ENCODE data around the gene MAP2K5. TPM values are rescaled to one million over a fixed set of nuclear protein-coding genes. Genes with fewer than 3 reads are reported as not detected.

MAP2K5 gene
- total RNA-seq, 1 experiment from 2014 or later: 13.6 TPM

DNA sequence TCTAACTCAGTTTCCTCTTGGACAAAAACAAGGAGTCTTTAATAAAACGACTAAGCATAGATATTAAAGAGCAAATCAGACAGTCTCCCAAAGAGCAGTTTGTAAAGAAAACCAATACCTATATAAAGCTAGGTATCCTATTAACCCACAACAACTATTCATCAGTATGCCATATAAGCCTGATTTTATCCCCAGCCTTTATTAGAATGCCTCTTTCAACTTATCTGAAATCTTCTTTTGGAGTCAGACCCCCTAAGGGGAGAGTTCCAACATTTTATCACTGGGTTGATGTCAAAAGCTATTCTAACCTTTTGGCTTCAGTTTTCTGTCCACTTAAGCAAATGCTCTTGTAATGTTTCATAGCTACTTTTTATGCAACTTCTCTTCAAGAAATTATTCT is 17.8 kb downstream of the MAP2K5 start:
- Mint-ChIP-seq H3K27me3 (ENCODE audit: low read depth) (no peaks in the 10 kb centered on the region), H3K9me3 (peaks cover 3% of the 10 kb centered on the region; the same call in 1 of the 2 replicates), H3K36me3 (peaks cover 7% of the 10 kb centered on the region), H3K27ac (no peak overlapping the region; the same call in 1 of the 2 replicates), H3K4me3 (no peak overlapping the region), H3K4me1 (peaks cover 30% of the 10 kb centered on the region)
- POLR2A ChIA-PET: no interaction called here
- DNase-seq (ENCODE audit: low spot score) (no peak), ATAC-seq (no peak)
- TF ChIP-seq ZBTB21 (CRISPR knock-in tag; IDR thresholded peaks at IDR 0.05; ENCODE audit: borderline replicate concordance): no peak
- no peak for TF ChIP-seq NR3C1 (CRISPR knock-in tag; conservative IDR thresholded peaks at IDR 0.05; ENCODE audit: low read depth)
- CTCF ChIA-PET: interaction anchor here (0.6 to 1.3 kb wide), 2 partner anchors 11 to 273 kb away, joined by 3 read pairs; no protein-coding TSS in a partner anchor

DNA sequence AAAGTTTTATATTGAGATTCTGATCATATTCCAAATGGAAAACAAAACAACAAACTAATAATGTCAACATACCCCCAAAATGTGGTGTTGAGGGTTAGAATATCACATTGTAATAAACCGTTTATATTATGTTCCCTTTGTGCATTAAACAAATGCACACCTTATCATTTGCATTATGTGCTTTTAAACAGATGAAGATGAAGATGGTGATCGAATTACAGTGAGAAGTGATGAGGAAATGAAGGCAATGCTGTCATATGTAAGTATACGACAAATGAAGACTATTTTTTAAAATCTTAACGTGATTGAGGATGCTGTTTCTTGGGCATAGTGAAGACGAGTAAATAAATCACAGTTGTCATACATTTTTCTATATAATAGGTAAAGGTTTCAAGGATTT is 20.6 kb downstream of the MAP2K5 start:
- peaks cover 34% of the 10 kb centered on the region for H3K4me1 Mint-ChIP-seq
- no peak for ATAC-seq
- no peaks in the 10 kb centered on the region for H3K27me3 Mint-ChIP-seq (ENCODE audit: low read depth)
- no peak overlapping the region for H3K27ac Mint-ChIP-seq
- CTCF ChIA-PET: no interaction called here
- H3K36me3 Mint-ChIP-seq: peaks cover 6% of the 10 kb centered on the region
- peaks cover 3% of the 10 kb centered on the region; the same call in 1 of the 2 replicates for H3K9me3 Mint-ChIP-seq
- POLR2A ChIA-PET: no interaction called here
- TF ChIP-seq, protein P1, sequence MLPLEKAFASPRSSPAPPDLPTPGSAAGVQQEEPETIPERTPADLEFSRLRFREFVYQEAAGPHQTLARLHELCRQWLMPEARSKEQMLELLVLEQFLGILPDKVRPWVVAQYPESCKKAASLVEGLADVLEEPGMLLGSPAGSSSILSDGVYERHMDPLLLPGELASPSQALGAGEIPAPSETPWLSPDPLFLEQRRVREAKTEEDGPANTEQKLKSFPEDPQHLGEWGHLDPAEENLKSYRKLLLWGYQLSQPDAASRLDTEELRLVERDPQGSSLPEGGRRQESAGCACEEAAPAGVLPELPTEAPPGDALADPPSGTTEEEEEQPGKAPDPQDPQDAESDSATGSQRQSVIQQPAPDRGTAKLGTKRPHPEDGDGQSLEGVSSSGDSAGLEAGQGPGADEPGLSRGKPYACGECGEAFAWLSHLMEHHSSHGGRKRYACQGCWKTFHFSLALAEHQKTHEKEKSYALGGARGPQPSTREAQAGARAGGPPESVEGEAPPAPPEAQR (CRISPR knock-in tag; IDR thresholded peaks at IDR 0.05): no peak
- TF ChIP-seq HMGA2 (CRISPR knock-in tag; IDR thresholded peaks at IDR 0.05) (no peak), ZNF396 (CRISPR knock-in tag; IDR thresholded peaks at IDR 0.05; ENCODE audit: borderline replicate concordance) (no peak), JAZF1 (CRISPR knock-in tag; IDR thresholded peaks at IDR 0.05) (no peak), NR2C2 (CRISPR knock-in tag; IDR thresholded peaks at IDR 0.05) (no peak), JUN (CRISPR knock-in tag; IDR thresholded peaks at IDR 0.05) (no peak)
- TF ChIP-seq, protein P2, sequence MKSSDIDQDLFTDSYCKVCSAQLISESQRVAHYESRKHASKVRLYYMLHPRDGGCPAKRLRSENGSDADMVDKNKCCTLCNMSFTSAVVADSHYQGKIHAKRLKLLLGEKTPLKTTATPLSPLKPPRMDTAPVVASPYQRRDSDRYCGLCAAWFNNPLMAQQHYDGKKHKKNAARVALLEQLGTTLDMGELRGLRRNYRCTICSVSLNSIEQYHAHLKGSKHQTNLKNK (CRISPR knock-in tag; IDR thresholded peaks at IDR 0.05): no peak
- TF ChIP-seq, protein P3, sequence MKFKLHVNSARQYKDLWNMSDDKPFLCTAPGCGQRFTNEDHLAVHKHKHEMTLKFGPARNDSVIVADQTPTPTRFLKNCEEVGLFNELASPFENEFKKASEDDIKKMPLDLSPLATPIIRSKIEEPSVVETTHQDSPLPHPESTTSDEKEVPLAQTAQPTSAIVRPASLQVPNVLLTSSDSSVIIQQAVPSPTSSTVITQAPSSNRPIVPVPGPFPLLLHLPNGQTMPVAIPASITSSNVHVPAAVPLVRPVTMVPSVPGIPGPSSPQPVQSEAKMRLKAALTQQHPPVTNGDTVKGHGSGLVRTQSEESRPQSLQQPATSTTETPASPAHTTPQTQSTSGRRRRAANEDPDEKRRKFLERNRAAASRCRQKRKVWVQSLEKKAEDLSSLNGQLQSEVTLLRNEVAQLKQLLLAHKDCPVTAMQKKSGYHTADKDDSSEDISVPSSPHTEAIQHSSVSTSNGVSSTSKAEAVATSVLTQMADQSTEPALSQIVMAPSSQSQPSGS (CRISPR knock-in tag; IDR thresholded peaks at IDR 0.05; ENCODE audit: borderline replicate concordance, low read depth): no peak
- no peak for DNase-seq (ENCODE audit: low spot score)
- no peak overlapping the region for H3K4me3 Mint-ChIP-seq

DNA sequence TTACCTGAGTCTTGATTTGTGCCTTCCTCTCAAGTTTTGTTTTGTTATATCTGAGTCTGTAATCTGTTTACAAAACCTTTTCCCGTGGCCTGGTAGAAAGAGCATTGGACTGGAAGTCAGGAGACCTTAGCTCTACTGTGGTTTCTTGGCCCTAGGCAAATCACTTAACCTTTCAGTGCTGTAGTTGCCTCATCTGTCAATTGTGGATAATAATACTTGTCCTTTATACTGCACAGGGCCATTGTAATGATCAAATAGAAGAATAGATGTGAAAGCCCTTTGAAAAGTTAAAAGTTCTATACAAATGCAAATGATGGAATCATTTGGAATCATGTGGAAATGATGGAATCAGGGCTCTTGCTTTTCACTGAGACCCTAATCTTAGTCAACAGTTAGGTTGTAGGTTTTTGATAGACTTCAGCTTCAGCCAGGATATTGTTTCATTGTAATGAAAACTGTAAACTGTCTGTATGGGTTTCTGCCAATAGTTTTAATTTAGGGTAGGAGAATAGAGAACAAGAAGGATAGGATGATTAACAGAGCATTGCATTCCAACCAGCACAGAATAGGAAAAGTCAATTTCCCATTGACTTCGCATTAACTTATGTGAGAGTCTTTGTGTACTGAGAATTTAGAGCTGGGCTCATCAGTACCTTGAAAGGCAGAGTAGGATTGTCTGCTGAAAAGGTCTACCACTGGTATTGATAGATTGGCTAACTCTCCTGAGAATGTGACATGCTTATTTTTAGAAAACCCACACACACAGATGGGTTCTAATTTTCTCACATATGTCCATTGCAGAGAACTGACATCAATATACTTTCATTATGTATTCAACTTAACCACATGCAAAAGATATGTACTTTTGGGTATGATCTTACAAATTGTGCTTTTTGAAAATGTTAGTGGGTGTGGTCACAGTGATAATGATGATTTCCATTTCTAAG is 21.8 kb downstream of the MAP2K5 start:
- no peak overlapping the region for H3K4me3 Mint-ChIP-seq
- CTCF ChIA-PET: no interaction called here
- POLR2A ChIA-PET: no interaction called here
- ATAC-seq: 0 out of 2 replicates have a peak, but pooled peaks have one; percentile 26
- DNase-seq (ENCODE audit: low spot score): no peak
- peaks cover 3% of the 10 kb centered on the region; the same call in 1 of the 2 replicates for H3K36me3 Mint-ChIP-seq
- TF ChIP-seq, protein P4, sequence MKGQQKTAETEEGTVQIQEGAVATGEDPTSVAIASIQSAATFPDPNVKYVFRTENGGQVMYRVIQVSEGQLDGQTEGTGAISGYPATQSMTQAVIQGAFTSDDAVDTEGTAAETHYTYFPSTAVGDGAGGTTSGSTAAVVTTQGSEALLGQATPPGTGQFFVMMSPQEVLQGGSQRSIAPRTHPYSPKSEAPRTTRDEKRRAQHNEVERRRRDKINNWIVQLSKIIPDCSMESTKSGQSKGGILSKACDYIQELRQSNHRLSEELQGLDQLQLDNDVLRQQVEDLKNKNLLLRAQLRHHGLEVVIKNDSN (CRISPR knock-in tag; IDR thresholded peaks at IDR 0.05): no peak
- TF ChIP-seq, protein P5, sequence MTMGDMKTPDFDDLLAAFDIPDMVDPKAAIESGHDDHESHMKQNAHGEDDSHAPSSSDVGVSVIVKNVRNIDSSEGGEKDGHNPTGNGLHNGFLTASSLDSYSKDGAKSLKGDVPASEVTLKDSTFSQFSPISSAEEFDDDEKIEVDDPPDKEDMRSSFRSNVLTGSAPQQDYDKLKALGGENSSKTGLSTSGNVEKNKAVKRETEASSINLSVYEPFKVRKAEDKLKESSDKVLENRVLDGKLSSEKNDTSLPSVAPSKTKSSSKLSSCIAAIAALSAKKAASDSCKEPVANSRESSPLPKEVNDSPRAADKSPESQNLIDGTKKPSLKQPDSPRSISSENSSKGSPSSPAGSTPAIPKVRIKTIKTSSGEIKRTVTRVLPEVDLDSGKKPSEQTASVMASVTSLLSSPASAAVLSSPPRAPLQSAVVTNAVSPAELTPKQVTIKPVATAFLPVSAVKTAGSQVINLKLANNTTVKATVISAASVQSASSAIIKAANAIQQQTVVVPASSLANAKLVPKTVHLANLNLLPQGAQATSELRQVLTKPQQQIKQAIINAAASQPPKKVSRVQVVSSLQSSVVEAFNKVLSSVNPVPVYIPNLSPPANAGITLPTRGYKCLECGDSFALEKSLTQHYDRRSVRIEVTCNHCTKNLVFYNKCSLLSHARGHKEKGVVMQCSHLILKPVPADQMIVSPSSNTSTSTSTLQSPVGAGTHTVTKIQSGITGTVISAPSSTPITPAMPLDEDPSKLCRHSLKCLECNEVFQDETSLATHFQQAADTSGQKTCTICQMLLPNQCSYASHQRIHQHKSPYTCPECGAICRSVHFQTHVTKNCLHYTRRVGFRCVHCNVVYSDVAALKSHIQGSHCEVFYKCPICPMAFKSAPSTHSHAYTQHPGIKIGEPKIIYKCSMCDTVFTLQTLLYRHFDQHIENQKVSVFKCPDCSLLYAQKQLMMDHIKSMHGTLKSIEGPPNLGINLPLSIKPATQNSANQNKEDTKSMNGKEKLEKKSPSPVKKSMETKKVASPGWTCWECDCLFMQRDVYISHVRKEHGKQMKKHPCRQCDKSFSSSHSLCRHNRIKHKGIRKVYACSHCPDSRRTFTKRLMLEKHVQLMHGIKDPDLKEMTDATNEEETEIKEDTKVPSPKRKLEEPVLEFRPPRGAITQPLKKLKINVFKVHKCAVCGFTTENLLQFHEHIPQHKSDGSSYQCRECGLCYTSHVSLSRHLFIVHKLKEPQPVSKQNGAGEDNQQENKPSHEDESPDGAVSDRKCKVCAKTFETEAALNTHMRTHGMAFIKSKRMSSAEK (CRISPR knock-in tag; IDR thresholded peaks at IDR 0.05; ENCODE audit: borderline replicate concordance): no peak
- TF ChIP-seq PRRX2 (CRISPR knock-in tag; IDR thresholded peaks at IDR 0.05) (no peak), EMX1 (CRISPR knock-in tag; IDR thresholded peaks at IDR 0.05) (no peak)
- no peaks in the 10 kb centered on the region for H3K27me3 Mint-ChIP-seq (ENCODE audit: low read depth)
- H3K4me1 Mint-ChIP-seq: peaks cover 22% of the 10 kb centered on the region
- H3K9me3 Mint-ChIP-seq: peaks cover 3% of the 10 kb centered on the region; the same call in 1 of the 2 replicates
- no peak overlapping the region for H3K27ac Mint-ChIP-seq

Data from WTC11 (cell line).